Neural cell (in vitro differentiated cells): ENCODE data around the gene TNFAIP8L3.

ENCODE experiments used
- CTCF ChIP-seq: fragments of 450-650 bp; IDR thresholded peaks from 2 replicates; pipeline ENCODE4 v1.5.1; 2014; ENCODE audit warnings: antibody characterized with exemption, mild to moderate bottlenecking, moderate library complexity; ENCODE audit not compliant: poor library complexity, severe bottlenecking
- EP300 ChIP-seq: fragments of 450-650 bp; conservative IDR thresholded peaks from 2 replicates; pipeline ENCODE4 v1.6.1; 2014; ENCODE audit warnings: antibody characterized with exemption, mild to moderate bottlenecking, moderate library complexity; ENCODE audit not compliant: poor library complexity, severe bottlenecking
- EZH2 ChIP-seq: fragments of 200-600, 300-800 bp; shearing (Covaris generic), sonication (generic); IDR thresholded peaks from 2 replicates; pipeline ENCODE4 v1.6.1; 2014; ENCODE audit warnings: antibody characterized with exemption, low read length, borderline replicate concordance, mild to moderate bottlenecking; ENCODE audit not compliant: insufficient read depth, poor library complexity, severe bottlenecking
- POLR2AphosphoS5 ChIP-seq: IDR thresholded peaks from 2 replicates; pipeline ENCODE4 v1.6.1; 2012
- RAD21 ChIP-seq: fragments of 450-650 bp; conservative IDR thresholded peaks from 2 replicates; pipeline ENCODE4 v1.6.1; 2014; ENCODE audit warnings: antibody characterized with exemption, mild to moderate bottlenecking, moderate library complexity
- REST ChIP-seq: IDR thresholded peaks from 2 replicates; pipeline ENCODE4 v1.6.1; 2012; ENCODE audit warnings: borderline replicate concordance
- SMC3 ChIP-seq: fragments of 450-650 bp; conservative IDR thresholded peaks from 2 replicates; pipeline ENCODE4 v1.6.1; 2014; ENCODE audit warnings: antibody characterized with exemption, mild to moderate bottlenecking, moderate library complexity; ENCODE audit not compliant: poor library complexity
- TAF1 ChIP-seq: IDR thresholded peaks from 2 replicates; pipeline ENCODE4 v1.6.1; 2012; ENCODE audit warnings: low read depth

- TF ChIP-seq CTCF: no peak
- no peak for TF ChIP-seq EZH2
- TF ChIP-seq POLR2AphosphoS5: no peak
- TF ChIP-seq EP300: no peak
- TF ChIP-seq TAF1: no peak
- TF ChIP-seq SMC3: no peak
- TF ChIP-seq RAD21: no peak
- TF ChIP-seq REST: no peak
These were observed at the start of gene TNFAIP8L3 for GRCh38 chr15:51094606-51095569.
